ENCODE data around the gene PCGF3.
"Not testable (repeated sequence)": the region's sequence is repeated elsewhere in the genome, so short reads cannot be mapped to it uniquely, and the experiment has no call there.

PCGF3 gene

DNA sequence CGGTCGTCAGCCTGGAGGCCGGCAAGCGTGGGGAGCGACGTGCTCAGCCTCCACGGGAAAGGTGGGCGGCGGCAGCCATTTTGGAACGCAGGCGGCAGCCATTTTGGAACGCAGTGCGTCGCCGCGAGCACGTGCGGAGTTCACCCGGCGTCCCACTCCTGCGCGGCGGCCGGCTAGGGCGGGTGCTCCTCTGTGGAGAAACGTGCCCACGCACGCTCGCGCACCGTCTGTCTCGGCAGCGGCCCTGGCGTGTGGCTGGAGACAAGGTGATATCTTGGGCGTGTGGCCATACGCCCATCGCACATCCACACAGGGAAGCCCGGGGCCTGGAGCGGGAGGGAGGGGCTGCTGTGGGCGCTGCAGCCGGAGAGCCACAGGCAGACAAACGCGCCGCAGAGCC, 99.2 kb downstream of the PCGF3 start:
- Histone ChIP-seq H3K27me3 (ENCODE audit: control insufficient read depth, insufficient read depth, low read length) (no peaks in the 10 kb centered on the region), H3K36me3 (ENCODE audit: control insufficient read depth, insufficient read depth, low read length) (no peaks in the 10 kb centered on the region), H3K79me2 (no peaks in the 10 kb centered on the region), H3K9ac (no peak overlapping the region), H3K9me3 (ENCODE audit: control insufficient read depth, low read length) (no peaks in the 10 kb centered on the region), H3K4me3 (ENCODE audit: low read depth, low read length) (no peak overlapping the region), H3K4me1 (no peaks in the 10 kb centered on the region), H3K27ac (no peak overlapping the region), H3K4me2 (ENCODE audit: low read length) (no peak overlapping the region), H2AFZ (no peak overlapping the region)
- TF ChIP-seq CTCF (IDR thresholded peaks at IDR 0.05), result no peak

- not testable (repeated sequence) for H3K9me3 ChIP-seq (ENCODE audit: control insufficient read depth, low read length)
Observed at GRCh38 chr4:806979-807378, 101.3 kb downstream of the PCGF3 start.

GRCh38 chr4:807792-808191, 102.2 kb downstream of the PCGF3 start:
- Histone ChIP-seq H3K9me3 (ENCODE audit: control insufficient read depth, low read length) (no peaks in the 10 kb centered on the region), H3K4me3 (ENCODE audit: low read depth, low read length) (no peak overlapping the region), H3K27me3 (ENCODE audit: control insufficient read depth, insufficient read depth, low read length) (no peaks in the 10 kb centered on the region), H3K4me1 (no peaks in the 10 kb centered on the region), H3K36me3 (ENCODE audit: control insufficient read depth, insufficient read depth, low read length) (no peaks in the 10 kb centered on the region), H3K27ac (no peak overlapping the region), H3K4me2 (ENCODE audit: low read length) (no peak overlapping the region), H3K79me2 (no peaks in the 10 kb centered on the region), H3K9ac (no peak overlapping the region), H2AFZ (no peak overlapping the region)
- no peak for TF ChIP-seq CTCF (IDR thresholded peaks at IDR 0.05)

More at GRCh38 chr4:806979-807378, 101.3 kb downstream of the PCGF3 start:
- not testable (repeated sequence) for H3K27me3 ChIP-seq (ENCODE audit: control insufficient read depth, insufficient read depth, low read length); H2AFZ ChIP-seq; H3K4me2 ChIP-seq (ENCODE audit: low read length); H3K27ac ChIP-seq; H3K9ac ChIP-seq; H3K79me2 ChIP-seq; H3K36me3 ChIP-seq (ENCODE audit: control insufficient read depth, insufficient read depth, low read length); H3K4me1 ChIP-seq; H3K4me3 ChIP-seq (ENCODE audit: low read depth, low read length)

DNA sequence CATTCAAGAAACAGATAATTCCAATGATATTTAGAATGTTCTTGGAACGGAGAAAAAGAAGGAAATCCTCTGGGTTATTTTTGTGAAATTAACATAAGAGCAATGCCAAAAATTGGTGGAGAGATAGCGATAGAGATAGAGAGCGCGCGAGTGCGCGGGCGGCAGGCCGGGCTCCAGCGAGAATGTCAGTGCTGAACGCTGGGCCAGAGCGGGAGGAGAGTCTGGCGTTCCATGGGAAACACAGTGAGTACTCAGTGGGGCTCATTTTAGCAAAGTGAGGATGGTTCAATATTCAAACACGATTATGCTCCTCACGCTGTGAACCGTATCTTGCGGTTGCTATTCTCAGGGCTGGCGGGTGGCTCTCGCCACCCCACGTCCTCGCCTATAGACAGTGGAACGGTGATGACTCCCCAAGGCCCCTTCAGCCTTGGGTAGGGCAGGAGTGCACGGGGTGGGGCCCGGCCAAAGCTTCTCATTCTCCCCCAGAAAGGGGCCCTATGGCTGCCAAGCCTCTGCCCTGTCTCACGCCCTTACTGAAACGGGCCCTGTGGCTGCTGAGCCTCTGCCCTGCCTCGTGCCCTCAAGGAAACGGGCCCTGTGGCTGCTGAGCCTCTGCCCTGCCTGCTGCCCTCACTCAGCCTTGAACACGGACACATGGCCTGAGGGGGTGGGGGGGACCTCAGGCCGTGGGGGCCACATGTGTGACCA, 103.4 kb downstream of the PCGF3 start:
- H3K4me3 ChIP-seq (ENCODE audit: low read depth, low read length), result no peak overlapping the region

DNA sequence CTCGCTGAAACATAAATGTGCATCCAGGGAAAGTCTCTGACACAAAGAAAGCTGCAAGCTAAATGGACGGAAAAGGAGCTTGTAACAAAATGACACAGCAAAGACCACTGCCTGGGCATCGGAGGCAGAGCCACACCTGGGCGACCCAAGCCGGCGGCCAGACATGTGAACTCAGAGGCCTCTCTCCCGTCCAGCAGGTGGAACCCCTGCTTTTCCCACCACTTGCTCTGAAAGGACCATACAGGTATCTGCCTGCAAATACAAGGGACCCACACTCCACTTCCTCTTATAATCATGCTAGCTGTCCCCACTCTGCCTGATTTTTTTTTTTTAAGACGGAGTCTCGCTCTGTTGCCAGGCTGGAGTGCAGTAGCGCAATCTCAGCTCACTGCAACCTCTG, 108.3 kb downstream of the PCGF3 start:
- Histone ChIP-seq H3K4me3 (ENCODE audit: low read depth, low read length) (no peak overlapping the region), H2AFZ (no peak overlapping the region), H3K36me3 (ENCODE audit: control insufficient read depth, insufficient read depth, low read length) (no peaks in the 10 kb centered on the region), H3K79me2 (no peaks in the 10 kb centered on the region), H3K27me3 (ENCODE audit: control insufficient read depth, insufficient read depth, low read length) (no peaks in the 10 kb centered on the region), H3K4me2 (ENCODE audit: low read length) (no peak overlapping the region), H3K9me3 (ENCODE audit: control insufficient read depth, low read length) (no peaks in the 10 kb centered on the region), H3K9ac (no peak overlapping the region), H3K27ac (no peak overlapping the region), H3K4me1 (no peaks in the 10 kb centered on the region)
- no peak for TF ChIP-seq CTCF (IDR thresholded peaks at IDR 0.05)

More for the DNA sequence above, 103.4 kb downstream of the PCGF3 start:
- Histone ChIP-seq H3K9ac (no peak overlapping the region), H3K27ac (no peak overlapping the region), H3K4me2 (ENCODE audit: low read length) (no peak overlapping the region), H2AFZ (no peak overlapping the region), H3K79me2 (no peaks in the 10 kb centered on the region), H3K27me3 (ENCODE audit: control insufficient read depth, insufficient read depth, low read length) (no peaks in the 10 kb centered on the region), H3K9me3 (ENCODE audit: control insufficient read depth, low read length) (no peaks in the 10 kb centered on the region), H3K36me3 (ENCODE audit: control insufficient read depth, insufficient read depth, low read length) (no peaks in the 10 kb centered on the region), H3K4me1 (no peaks in the 10 kb centered on the region)
- TF ChIP-seq CTCF (IDR thresholded peaks at IDR 0.05), result no peak
